Measurements from ENCODE around the gene TBCEL.

DNA sequence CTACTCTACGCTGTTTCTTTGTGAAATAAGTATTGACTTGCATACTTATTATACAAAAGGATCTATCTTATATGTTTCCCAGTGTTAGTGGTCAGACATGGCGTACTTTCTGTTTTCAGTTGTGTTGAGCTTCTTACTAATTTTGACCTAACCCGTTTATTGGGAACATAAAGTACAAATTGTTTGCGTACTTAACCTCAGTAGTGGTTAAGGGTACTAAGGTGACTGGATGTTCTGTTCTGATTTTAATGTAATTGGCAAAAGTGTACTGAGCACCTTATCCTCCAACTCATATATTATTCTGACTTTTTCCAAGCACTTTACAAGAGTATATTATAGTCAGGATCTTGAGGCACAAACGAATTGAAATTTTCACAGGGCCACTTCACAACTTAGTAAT lies 17.2 kb downstream of the TBCEL start:
- TF ChIP-seq, protein P1, sequence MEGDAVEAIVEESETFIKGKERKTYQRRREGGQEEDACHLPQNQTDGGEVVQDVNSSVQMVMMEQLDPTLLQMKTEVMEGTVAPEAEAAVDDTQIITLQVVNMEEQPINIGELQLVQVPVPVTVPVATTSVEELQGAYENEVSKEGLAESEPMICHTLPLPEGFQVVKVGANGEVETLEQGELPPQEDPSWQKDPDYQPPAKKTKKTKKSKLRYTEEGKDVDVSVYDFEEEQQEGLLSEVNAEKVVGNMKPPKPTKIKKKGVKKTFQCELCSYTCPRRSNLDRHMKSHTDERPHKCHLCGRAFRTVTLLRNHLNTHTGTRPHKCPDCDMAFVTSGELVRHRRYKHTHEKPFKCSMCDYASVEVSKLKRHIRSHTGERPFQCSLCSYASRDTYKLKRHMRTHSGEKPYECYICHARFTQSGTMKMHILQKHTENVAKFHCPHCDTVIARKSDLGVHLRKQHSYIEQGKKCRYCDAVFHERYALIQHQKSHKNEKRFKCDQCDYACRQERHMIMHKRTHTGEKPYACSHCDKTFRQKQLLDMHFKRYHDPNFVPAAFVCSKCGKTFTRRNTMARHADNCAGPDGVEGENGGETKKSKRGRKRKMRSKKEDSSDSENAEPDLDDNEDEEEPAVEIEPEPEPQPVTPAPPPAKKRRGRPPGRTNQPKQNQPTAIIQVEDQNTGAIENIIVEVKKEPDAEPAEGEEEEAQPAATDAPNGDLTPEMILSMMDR (IDR thresholded peaks at IDR 0.05; ENCODE audit: extremely low read depth in 1 of 2, insufficient read depth in 1 of 2, low read depth in 1 of 2, low read length in 2 of 2) = no peak
- TF ChIP-seq EZH2 (IDR thresholded peaks at IDR 0.05; ENCODE audit: borderline replicate concordance, low read depth, low read length, severe bottlenecking) = no peak
- TF ChIP-seq POLR2A (IDR thresholded peaks at IDR 0.05; ENCODE audit: low read depth, low read length) = no peak
- no peak for TF ChIP-seq POLR2AphosphoS5 (IDR thresholded peaks at IDR 0.05; ENCODE audit: insufficient read depth, low read depth, low read length)
- TF ChIP-seq, protein P2, sequence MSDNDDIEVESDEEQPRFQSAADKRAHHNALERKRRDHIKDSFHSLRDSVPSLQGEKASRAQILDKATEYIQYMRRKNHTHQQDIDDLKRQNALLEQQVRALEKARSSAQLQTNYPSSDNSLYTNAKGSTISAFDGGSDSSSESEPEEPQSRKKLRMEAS (IDR thresholded peaks at IDR 0.05; ENCODE audit: insufficient read depth, insufficient read length) = no peak
- TF ChIP-seq FOS (IDR thresholded peaks at IDR 0.05; ENCODE audit: borderline replicate concordance, insufficient read depth, low read length) = no peak

Measured in endothelial cell of umbilical vein (primary cell).